ENCODE measurements around the gene ANK3.

ANK3 gene

DNA sequence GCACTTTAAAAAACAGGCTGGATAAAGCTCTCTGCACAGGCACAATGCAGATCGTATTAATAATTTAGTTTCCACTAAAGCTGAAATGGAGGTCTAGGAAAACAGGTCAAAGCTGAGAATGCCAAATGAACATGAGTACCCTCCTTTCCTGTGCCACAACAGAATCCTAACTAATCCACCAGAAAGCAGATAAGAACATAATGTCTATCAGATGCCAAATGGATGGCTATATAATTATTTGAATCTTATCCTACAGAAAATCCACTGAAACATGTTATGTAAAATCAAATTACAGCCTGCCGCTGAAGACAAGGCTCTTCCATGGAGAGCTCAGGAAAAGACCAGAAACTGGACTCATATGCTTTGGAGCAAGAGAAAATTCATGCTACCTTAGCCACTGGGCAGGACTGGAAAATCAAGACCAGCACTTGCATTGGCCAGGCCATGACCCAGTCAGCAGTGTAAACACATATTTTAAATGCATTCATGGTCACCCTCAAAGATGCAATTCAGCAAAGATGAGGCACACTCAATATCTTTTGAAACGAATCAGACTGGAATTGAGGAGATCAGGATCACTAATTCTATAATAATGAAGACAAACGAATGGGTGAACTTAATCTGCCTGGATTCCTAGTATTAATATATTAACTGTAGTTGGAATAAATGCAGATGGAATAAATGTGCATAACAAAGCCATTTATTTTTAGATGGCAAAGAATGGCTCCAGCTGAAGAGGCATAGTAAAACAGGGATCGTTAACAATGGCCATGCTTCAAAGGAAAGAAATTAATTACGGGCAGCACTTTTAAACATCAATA lies 13.2 kb downstream of the ANK3 start:
- DNase-seq, result no peak

DNA sequence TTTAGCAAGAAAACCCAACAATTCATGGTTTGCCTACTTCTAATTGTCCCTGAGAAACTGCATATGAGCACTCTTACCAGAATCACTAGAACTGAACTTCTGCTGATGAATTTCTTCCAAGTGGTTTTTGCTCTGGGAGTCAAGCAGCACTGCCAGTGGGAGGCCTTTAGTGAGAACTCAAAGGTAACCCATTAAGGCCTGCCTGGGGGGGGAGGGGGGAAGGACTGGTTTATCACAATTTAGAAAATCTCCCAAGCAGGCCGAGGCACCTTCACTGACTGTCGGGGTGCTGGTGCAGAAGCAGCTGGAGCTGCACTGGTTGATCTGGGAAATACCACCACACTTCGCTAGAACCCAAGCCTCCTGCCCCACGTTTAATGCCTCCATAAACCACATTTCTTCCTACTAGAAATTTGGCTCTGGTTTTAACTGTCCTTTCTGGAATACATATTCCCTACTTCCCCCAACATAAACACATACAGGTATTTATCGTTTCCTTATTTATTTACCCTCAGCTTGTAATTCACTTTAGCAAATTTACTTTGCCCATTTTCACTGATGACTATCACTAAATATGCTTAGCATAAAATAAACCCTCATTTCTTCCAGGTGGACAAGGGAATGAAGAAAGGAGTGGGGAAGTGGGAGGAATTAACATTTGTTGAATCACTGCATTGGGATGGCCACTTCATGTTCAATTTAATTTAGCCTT lies 14.2 kb downstream of the ANK3 start:
- no peak for DNase-seq

DNA sequence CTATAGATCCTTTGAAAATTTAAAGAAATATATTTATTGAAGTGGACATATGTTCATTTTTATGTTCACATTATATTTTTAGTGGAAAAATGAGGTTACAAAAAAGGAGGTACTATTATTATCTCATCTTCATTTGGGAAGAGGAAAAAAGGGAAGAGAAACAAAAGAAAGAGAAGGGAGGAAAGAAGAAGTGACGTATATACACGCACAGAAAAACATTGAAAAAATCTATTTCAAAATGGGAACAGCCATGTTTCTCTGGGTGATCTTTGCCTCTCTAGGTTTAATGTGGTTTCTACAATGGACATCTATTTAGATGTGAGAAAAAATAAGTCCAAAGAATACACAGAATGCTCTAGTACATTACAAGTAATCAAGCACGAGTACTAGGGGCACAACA lies 14.8 kb downstream of the ANK3 start:
- no peak for DNase-seq

DNA sequence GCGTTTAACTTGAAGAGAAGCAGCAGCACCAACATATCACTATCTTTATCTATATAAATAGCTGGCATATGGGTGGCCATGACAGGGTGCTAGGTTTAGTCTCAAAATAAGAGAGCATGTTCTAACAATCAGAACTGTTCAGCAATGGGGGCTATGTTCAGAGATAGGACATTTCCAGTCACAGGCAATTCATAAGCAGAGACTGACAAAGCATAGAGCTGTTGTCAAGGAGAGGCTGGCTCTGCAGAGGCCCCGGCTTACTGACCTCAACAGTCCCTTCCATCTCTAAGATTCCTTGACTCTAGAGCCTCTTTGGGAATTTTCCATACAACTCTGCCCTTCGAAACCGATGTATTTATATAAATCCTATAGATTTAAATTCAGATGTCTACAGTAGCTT lies 17.2 kb downstream of the ANK3 start:
- DNase-seq, result no peak

DNA sequence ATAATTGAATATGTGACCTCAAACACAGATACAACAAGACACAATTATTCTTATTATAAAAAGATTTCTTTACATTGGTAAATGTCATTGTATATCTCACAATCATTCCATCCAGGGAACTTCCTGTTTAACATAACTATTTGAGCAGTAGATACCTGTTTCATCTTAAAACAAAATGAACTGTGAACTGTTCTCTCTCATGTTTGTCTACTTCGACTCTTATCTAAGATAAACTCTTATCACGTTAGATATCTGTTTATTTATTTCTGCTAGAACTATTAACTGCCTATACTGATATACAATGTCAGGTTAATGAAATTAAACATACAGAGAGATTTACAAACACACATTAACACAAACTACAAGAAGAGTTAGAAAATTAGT lies 20.1 kb downstream of the ANK3 start:
- DNase-seq, result no peak

DNA sequence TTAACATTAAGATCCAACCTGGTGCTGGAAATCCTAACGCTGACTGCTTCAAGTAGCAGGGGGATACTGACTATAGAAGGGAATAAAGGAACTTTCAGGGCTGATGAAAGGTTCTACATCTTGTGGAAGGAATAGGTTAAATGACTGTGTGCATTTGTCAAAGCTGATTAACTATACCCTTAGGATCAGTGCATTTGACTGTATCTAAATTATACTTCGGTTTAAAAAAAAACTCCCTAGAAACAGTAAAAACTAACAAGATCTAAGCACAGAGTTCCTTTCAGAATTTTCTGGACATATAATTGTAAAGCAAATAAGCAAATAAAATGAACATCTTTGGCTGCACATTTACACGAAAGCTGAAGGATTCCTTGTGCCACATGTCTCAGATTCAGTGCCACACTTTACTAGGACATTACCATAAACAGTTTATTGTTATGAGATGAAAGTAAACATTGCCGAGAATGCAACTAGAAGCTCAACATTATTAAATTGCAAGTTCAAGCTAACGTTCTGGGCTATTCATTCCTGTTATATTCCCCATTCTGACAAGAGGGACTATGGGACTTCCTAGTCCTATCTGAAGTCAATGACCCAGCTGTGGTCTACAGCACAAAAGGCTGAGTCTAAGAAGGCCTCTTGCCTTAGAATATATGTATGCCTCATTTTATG lies 20.7 kb downstream of the ANK3 start:
- DNase-seq, result no peak

DNA sequence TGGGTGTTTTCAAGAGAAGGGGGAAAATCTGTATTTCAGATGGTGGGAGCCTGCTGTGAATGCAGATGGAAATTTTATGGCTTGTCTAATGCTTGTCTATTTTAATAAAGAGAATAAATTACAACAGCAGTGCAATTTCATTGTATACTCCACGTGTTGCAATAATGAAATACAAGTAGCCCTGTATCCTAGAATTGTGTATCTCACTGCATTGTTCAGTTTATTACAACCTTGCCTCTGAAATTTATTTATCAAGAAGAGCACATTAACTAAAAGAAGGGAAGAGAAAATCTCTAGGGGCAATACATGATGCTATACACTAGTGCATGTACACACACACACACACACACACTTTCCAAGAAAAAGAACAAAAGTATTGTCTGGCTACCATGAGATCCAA lies 21.8 kb downstream of the ANK3 start:
- no peak for DNase-seq

DNA sequence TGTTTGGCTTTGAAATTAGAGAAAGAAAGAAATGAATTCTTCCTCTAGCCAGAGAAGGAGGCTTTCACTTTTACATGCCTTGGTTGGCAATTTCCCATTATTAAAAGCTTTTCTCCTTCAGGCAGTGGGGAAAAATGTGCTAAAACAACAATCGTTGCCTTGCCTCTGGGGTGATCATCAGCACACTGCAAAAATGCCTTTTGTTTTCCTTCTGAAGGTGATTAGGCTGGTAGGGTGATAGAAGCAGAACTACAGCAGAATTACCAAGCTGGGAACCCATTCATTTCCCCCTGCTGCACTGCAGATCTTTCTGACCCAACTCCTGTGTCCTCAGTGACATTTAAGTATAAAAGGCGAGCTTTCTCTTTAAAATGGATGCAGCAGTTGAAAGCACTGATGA lies 22.2 kb downstream of the ANK3 start:
- no peak for DNase-seq

DNA sequence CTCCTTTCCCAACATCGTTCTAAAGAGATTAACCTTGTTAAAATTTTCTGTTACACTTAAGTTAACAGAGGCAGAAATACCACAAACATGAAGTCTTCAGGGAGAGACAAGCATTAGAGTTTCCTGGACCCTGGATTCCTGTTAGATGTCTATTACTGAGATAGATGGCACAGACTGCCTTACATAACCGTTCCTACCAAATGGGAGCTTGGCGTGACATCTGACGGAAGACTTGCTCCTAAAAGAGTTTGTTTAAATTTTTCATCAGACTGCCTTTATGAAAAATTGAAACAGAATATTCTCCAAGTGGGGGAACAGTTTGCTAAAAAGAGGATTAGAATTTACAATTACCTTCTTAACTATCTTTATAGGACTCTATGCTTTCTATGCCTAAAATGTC lies 22.7 kb downstream of the ANK3 start:
- DNase-seq, result no peak

DNA sequence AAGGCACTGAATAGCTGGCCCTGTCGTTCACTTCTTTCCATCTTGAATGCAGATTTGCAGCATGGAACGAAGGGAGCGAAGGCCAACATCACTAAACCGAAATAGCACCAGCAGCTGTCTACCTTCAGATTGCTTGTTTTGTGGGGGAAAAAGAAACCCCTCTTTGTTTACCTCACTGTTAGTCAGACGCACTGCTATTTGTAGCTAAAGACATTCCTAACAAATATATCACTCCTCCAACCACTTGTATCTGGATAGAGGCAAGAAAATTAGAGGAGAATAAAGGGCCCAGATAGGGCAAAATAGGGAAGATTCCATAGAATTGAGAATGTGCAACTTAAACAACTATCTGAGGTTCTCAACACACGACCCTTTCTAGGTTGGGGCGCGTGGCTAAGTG lies 26.5 kb downstream of the ANK3 start:
- DNase-seq, result no peak

DNA sequence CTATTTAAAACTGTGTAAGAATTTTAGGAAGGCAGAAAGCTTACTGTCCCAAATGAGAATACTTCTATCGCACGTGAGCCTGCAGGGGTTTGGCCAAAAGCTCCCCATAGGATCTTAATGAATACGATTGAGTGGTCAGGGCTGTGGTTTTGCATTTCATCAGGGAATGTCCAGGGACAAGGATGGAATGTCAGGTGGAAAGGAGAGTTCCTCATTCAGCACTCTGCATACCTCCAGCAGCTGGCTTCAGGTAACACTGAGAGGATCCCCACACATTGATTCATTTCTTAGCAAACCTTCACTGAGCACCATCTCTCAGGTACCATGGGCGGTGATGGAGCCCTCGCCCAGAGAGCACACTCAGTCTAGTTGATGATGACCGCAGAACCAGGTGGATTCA lies 27.2 kb downstream of the ANK3 start:
- no peak for DNase-seq

DNA sequence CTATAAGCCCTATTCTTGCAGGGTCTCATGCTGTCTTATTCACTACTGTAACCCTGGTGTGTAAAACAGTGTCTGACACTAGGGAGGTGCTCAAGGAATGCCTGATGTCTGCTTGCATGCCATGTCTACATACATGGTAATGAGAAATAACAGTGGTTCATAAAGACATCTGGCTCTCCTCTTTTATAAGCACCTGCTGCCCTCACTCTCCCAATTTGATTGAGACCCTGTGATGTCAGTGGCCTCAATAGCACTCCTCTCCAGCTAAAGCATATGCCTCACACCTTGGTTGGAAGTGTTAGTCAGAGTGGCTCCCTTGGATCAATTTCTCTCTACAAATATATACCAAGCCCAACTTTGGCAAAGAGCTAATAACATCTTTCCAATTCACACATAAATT lies 30.6 kb downstream of the ANK3 start:
- no peak for DNase-seq

DNA sequence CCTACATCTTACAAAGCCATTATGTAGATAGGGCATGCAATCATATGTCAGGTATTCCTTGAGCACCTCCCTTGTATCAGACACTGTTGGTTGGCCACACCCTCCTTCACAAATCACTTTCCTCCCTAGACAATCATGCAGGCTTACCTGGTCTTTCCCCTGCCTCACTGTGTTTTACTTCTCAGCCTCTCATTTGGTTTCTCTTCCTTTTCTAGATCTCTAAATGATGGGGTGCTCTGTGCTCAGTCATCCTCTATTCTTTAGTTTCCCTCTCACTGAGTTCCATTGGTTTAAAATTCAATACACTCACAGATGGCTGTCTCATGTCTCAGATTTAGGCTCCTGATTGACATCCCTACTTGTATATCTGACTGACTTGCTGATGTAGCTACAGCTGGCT lies 31.4 kb downstream of the ANK3 start:
- DNase-seq, result no peak

DNA sequence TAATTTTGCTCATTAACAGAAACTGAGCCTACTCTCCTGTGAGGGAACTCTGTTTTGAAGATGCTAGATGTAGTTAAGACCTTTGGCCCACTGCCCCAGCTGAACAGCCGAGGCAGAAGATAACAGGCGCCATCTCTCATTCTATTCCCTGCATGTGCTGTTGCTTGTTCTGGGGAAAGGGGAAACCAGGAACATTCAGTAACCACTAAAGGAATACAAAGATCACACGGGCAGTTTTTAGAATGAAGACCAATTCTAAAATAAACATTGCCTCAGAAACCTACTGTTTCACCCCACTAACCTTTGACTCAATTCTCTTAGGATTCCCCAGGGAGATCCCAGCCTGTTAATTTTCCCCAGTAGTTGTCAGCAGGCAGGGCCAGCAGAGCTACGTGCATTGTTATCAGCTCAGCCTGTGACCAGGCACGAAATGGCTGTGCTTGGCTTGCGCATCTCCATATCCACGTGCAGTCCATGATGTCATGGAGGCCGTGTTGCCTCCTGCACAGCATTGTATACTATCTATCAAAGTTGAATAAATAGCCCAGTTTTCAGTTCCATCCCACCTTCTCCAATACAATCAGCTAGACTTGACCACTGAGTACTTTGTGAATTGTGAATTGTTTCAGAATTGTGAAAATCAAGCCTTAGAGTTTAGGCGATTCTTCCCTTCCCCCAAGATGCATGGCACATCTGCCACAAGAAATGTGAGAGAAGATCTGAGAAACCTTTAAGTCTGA lies 36.0 kb downstream of the ANK3 start:
- no peak for DNase-seq

DNA sequence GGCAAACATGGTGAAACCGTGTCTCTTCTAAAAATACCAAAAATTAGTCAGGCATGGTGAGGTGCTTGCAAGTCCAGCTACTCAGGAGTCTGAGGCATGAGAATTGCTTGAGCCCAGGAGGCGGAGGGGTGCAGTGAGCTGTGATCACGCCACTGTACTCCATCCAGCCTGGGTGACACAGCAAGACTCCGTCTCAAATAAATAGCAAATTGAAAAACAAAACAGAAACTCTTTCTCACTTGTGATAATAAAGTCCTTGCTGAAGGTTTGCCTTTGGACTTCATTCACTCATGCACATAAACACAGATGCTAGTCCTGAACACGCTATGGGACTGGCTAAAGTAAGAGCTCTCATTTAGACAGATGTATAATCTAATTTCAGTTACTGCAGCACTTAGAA lies 37.6 kb downstream of the ANK3 start:
- no peak for DNase-seq

DNA sequence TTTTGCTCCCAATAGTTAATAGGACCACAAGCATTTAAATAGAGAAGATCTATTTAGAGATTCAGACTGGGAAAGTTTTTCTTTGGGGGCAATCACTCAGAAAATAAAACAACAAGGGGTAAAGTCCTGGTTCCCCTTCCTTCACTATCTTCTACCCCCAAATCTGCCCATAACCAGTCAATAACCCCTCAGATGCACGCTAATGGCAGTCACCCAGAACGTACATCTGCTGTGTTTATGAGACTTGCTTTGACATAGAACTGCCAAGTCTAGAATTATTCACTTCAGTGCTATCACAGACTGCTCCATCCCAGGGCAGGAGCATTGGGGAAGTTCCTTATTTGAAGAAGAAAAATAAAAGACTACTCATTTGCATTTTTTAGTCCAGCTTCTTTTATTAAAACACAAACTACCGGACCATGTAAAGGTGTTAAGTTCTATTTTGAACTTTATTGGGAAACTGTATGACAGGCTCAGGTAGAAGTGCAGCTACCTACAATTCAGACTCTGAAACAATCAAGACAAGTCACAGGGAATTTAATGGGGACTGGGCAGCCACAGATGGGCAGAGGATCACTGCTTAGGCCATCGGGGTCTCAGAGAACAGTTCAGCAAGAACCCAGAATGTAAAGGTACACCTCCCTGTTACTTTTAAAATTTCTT lies 38.4 kb downstream of the ANK3 start:
- no peak for DNase-seq

DNA sequence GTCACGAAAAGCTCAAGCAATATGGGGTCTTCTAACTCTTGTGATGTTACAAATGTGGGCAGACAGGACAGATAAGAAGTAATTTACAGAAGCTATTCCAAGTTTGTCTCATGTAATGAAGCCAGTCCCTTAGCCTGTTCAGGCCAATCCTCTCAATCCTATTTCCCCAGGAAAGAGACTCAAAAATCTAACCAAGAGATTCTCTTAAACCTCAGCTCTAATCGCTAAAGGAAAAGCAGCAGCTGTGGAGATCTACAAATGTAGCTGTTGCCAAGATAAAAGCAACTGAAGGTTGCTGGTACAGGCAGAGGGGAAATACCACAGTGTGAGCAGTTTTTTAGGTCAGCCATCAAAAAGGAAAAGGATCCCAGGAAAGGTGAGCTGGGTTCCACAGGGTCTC lies 39.3 kb downstream of the ANK3 start:
- DNase-seq, result no peak

DNA sequence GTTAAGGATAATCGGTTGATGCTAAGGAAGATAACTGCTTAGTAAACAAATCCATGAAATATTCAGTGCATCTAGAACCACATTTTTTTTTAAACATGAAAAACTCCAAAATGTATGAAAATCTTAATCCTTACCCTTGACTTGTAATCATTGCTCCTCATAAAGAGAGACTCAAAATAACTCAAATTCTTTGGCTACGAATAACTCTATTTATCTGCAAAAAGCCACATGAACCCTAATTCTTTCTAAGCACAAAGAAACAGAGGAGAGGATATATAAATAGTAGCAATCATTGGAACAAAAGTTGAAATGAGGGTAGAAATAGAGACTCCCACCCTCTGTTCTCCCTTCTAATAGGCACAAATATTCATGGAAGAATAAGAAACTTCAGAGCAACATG lies 40.2 kb downstream of the ANK3 start:
- no peak for DNase-seq

DNA sequence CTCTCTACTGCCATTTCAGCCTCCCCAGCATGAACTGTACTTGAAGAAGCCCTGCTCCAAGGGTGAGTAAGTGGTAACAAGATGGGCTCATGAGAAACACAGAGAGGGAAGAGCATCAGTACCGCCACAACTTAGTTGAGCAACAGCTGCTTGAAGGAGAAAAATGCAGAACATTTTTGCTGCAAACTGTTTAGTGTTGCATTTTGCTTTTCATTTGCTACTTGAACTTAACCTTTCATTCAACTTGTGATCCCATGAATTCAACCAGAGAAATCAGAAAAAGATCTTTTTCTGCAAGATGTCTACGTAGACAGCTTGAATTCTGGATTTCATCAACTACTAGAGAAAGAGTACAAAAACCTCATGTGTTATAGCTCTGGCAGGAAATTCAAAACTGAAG lies 40.7 kb downstream of the ANK3 start:
- DNase-seq, result no peak

DNA sequence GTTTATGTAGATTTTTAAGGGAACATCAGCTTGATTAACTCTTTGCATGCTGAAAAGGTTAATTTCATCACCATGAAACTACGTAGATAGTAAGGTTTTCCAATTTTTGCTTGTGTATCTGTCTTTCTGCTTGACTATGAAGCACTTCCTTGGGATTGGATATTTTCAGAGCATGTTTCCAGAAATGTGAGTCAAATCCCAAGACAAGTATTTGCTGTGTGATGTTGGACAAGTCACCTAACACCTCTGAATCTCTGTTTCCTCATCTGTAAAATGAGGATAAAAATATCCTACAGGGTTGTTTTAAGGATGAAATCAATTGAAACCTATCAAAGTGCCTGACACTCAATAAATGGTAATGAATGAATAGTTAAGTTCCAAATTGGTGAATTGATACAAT lies 42.4 kb downstream of the ANK3 start:
- no peak for DNase-seq

DNA sequence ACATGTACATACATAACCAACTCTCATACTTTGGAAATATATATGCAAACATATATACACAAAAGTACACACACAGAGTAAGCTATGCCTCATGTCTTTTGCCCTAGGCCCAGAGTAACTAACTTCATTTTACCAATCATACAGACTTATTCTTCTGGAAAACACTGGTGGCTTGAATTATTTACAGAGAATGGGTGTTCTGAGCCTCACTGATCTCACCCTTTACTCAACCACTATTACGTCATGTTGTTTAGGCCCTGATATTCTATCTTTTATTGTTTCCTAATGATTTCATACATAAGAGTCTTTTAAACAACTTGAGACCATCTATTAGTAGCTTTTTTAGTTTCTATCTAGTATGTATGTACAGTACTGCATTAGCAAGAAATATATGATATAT lies 43.0 kb downstream of the ANK3 start:
- DNase-seq, result no peak

DNA sequence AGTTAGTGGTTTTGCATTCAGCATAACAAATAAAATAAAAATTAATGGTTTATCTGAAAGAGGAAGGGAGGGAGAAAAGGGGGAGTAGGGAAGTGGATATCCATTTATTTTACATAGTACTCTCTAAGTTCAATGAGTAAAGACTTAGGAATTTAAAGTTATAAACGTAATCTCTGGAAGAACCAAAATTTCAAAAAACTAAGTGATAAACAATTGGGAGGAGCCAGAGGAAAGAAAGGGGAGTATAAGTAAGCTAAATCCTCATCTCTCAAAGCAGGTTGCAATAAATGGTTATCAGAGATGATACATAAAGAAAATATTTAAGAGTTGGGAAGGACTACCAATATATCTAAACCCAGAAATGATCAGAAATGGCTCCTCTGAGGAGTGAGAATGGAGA lies 46.4 kb downstream of the ANK3 start:
- DNase-seq, result no peak

DNA sequence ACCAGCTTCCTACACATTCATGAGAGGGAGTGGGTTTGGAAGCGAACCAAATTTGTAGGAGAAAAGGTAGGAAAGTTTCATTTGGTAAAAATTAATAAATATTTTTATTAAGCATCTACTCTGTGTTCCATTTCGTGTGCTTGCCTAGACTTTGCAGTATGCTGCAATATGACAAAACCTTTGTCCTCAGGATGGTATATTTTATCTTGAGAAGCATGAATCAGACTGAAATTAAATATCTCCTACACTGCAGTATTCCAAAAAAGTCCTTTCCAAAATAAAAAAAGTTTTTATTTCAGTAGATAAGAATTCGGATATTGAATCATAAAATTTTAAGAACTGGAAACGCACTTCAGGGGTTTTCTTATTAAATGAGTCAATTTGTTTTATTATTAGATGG lies 47.7 kb downstream of the ANK3 start:
- no peak for DNase-seq

All from NCI-H345 (cell line).